Right forelimb (tissue), 1 donor: ENCODE data around the gene ZNF385D.
"Not testable (repeated sequence)": the region's sequence is repeated elsewhere in the genome, so short reads cannot be mapped to it uniquely, and the experiment has no call there.

Source experiments
- DNase-seq: peaks from one replicate; pipeline ENCODE4 v3.0.0-alpha.2; 2018

Gene ZNF385D

GRCh38 chr3:21434310-21434709, 316.7 kb downstream of the ZNF385D start:
- no peak for DNase-seq

GRCh38 chr3:21433751-21434150, 317.3 kb downstream of the ZNF385D start:
- DNase-seq: no peak

GRCh38 chr3:21426920-21427319, 324.1 kb downstream of the ZNF385D start:
- DNase-seq: no peak

- no peak for DNase-seq
Observed at GRCh38 chr3:21425715-21426114, 325.3 kb downstream of the ZNF385D start.

GRCh38 chr3:21421096-21421495, 329.9 kb downstream of the ZNF385D start:
- DNase-seq: no peak

- DNase-seq: no peak
Observed at GRCh38 chr3:21417991-21418390, 333.0 kb downstream of the ZNF385D start.

- no peak for DNase-seq
Observed at GRCh38 chr3:21414506-21414905, 336.5 kb downstream of the ZNF385D start.

- DNase-seq: no peak
Observed at GRCh38 chr3:21411058-21411457, 340.0 kb downstream of the ZNF385D start.

- DNase-seq: no peak
Observed at GRCh38 chr3:21409401-21409800, 341.6 kb downstream of the ZNF385D start.

GRCh38 chr3:21407743-21408142, 343.3 kb downstream of the ZNF385D start:
- no peak for DNase-seq

GRCh38 chr3:21405671-21406667, 345.0 kb downstream of the ZNF385D start:
- no peak for DNase-seq

GRCh38 chr3:21398461-21398860, 352.5 kb downstream of the ZNF385D start:
- no peak for DNase-seq

- DNase-seq: no peak
Observed at GRCh38 chr3:21393683-21394311, 357.2 kb downstream of the ZNF385D start.

- DNase-seq: no peak
Observed at GRCh38 chr3:21392526-21392925, 358.5 kb downstream of the ZNF385D start.

- DNase-seq: no peak
Observed at GRCh38 chr3:21390856-21391255, 360.2 kb downstream of the ZNF385D start.

GRCh38 chr3:21390136-21390535, 360.9 kb downstream of the ZNF385D start:
- no peak for DNase-seq

- not testable (repeated sequence) for DNase-seq
Observed at GRCh38 chr3:21387142-21387826, 363.7 kb downstream of the ZNF385D start.

GRCh38 chr3:21378036-21378435, 373.0 kb downstream of the ZNF385D start:
- DNase-seq: not testable (repeated sequence)

GRCh38 chr3:21377071-21377769, 373.8 kb downstream of the ZNF385D start:
- DNase-seq: no peak

GRCh38 chr3:21372316-21372715, 378.7 kb downstream of the ZNF385D start:
- DNase-seq: no peak
